ENCODE data around the gene JPH3.

Gene JPH3

DNA sequence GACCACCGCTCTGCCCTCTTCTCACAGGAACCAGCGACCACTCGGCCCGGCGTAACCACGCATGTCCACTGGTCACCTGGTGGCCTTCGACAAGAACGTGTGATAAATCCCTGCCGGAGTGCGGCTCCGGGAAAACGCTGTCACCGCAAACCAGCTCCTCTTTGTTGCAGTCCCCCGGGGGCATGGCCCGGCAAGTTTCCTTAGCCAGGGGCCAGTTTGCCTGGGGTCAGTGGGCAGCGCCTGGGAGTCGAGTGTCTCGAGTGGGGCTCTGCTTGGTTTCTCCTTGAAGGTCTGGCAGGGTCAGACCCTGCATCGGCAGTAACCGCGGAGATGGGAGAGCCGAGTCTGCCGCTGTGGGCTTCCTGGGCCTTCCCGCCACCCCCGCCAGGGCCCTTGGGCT lies 52.5 kb downstream of the JPH3 start:
- TF ChIP-seq ZFX (IDR thresholded peaks at IDR 0.05) = no peak
- H3K27ac ChIP-seq = no peak overlapping the region

DNA sequence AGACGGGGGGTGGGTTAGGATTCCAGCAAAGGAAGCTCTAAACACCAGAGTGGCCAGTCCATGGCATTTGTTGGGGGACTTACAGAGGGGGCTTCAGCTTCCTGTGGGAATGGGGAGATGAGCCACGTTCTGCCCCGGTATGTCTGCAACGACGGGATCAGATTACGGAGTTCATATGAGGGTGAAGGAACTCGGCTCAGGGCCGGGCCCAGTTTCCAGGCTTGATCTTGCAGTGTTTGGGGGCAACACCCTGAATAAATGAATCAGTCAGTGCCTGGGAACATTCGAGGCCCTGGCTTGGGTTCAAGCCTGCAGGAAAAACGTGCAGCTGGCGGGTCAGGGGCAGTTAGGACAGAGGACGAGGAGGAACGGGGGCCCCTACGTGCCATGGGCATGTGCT lies 54.0 kb downstream of the JPH3 start:
- no peak overlapping the region for H3K27ac ChIP-seq
- TF ChIP-seq, protein P1, sequence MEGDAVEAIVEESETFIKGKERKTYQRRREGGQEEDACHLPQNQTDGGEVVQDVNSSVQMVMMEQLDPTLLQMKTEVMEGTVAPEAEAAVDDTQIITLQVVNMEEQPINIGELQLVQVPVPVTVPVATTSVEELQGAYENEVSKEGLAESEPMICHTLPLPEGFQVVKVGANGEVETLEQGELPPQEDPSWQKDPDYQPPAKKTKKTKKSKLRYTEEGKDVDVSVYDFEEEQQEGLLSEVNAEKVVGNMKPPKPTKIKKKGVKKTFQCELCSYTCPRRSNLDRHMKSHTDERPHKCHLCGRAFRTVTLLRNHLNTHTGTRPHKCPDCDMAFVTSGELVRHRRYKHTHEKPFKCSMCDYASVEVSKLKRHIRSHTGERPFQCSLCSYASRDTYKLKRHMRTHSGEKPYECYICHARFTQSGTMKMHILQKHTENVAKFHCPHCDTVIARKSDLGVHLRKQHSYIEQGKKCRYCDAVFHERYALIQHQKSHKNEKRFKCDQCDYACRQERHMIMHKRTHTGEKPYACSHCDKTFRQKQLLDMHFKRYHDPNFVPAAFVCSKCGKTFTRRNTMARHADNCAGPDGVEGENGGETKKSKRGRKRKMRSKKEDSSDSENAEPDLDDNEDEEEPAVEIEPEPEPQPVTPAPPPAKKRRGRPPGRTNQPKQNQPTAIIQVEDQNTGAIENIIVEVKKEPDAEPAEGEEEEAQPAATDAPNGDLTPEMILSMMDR (conservative IDR thresholded peaks at IDR 0.05) = no peak
- TF ChIP-seq ZFX (IDR thresholded peaks at IDR 0.05) = no peak

DNA sequence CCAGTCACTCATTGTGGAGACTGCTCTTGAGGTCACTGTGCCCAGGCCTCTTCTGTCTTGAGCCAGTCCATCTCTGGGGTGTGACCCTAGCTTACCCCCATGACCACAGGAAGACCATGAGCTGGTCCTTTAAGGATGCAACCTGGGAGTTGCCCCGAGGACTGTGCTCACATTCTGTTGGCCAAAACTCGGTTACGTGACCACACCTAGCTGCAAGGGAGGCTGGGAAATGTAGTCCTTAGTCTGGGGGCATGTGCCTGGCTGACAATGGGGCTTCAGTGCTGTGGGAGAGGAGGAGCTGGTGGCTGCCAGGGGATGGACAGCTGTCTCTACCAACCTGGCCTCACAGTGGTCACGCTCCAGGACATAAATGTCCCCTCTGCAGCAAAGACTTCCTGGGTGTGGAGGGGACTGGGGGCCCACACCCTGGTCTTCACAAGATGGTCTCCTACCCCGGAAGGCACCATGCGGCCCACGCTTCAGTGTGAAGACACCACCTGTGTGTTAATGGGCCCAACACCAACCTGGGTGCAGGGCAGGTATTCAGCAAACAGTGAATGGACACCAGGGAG lies 55.4 kb downstream of the JPH3 start:
- no peak overlapping the region for H3K27ac ChIP-seq
- TF ChIP-seq, protein P1 (conservative IDR thresholded peaks at IDR 0.05) = no peak
- no peak for TF ChIP-seq ZFX (IDR thresholded peaks at IDR 0.05)

DNA sequence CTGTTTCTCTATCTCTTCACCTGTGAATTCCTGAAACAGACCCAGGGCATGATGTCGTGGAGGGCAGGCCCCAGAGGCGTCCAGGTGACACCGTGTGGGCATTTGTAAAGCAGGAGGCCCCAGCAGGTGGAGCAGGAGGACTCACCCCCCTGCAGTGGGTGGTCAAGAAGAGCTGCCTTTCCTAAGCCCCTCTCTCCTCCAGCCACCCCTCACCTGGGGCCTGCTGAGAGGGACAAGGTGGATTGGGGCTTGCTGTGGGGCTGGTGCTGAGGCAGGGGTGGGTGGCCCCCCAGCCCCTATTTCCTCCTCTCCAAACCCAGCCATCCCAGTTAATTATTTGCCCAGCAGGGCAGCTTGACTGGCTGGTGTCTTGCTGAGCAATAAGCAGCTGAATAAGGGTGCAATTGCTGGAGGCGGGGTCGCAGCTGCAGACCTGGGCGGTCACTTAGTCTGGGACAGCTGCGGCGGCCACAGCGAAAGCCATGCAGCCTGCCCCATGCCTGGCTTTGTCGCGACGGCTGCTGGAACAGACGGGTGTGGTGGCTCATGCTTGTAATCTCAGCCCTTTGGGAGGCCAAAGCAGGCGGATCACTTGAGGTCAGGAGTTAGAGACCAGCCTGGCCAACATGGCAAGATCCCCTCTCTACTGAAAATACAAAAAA lies 56.4 kb downstream of the JPH3 start:
- no peak overlapping the region for H3K27ac ChIP-seq
- TF ChIP-seq, protein P1 (conservative IDR thresholded peaks at IDR 0.05) = no peak
- no peak for TF ChIP-seq ZFX (IDR thresholded peaks at IDR 0.05)

DNA sequence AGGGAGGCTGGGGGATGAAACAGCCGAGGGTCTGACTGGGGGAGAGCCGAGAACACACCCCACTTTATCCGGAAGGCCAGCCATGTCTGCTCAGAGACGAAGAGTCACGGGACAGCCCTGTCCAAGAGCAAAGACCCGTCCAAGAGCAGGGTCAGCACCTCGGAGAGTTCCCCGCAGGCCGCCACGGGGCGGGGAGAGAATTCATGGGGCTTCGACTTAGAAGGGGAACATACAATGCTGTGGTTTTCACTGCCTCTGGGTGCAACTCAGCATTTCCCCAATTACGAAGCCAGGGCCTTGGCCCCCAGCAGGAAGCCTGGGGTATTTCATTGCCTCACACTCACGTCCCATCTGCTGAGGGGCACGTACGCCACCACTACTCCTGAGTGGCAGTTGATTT lies 59.3 kb downstream of the JPH3 start:
- TF ChIP-seq ZFX (IDR thresholded peaks at IDR 0.05) = no peak
- H3K27ac ChIP-seq = no peak overlapping the region

DNA sequence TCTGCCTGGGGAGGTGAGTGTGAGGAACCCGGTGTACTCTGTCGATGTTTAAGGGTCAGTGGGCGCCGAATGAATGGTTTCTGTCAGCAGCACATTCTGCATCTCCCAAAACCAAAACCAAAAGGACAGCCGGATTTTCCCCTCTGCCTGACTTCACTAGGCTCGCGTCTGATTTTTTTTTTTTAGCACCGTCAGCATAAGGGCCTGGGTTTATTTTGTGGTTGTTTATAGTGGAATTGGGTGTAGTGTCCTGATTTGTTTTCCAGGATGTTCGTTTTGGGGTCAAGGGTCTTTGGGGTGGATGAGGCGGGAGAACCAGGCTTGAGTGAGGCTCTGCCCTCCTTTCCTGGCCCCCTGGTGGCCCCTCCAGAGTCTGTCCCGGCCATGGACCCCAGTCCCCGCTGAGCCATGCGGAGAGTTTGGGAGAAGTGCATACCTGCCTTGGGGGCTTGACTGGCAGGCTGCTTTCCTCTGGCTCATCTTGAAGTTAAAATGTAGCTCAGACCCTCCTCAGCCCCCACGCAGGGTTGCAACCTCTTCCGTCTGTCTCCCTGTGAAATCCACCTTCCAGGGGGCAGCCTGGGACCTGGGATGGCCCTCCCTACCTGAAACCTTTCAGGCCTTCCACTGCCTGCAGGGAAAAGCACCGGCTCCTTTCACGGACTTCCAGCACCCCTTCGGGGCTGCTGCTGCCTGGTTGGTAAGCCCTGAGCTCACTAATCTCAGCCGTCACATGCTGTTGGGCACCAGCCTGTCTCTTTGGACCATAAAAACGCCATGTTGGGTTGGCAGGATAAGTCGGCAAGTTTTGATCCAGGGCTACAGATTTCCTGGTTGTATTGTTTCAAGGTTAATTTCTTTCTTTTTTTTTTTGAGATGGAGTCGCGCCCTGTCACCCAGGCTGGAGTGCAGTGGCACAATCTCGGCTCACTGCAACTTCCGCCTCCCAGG lies 60.2 kb downstream of the JPH3 start:
- H3K27ac ChIP-seq = no peak overlapping the region
- TF ChIP-seq, protein P1 (conservative IDR thresholded peaks at IDR 0.05) = no peak
- no peak for TF ChIP-seq ZFX (IDR thresholded peaks at IDR 0.05)

DNA sequence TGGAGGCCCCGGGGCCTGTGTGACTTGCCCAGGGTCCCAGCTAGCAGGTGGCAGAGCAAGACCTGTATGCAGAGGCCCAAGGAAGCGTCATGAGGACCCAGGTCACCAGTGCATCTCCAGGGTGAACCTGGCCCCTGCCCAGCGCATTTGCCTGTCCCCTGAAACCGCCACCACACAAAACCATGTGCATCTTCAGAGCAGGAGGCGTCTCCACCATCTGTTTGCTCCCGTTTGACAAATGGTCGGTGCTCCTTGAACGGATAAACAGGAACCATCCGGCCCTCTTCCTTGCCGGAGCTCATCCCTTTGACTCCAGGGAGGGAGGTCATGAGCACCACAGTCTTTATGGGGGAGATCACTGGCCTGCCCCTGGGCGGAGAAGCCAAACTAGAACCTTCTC lies 62.5 kb downstream of the JPH3 start:
- TF ChIP-seq, protein P1 (conservative IDR thresholded peaks at IDR 0.05) = no peak
- TF ChIP-seq ZFX (IDR thresholded peaks at IDR 0.05) = no peak
- H3K27ac ChIP-seq = no peak overlapping the region

DNA sequence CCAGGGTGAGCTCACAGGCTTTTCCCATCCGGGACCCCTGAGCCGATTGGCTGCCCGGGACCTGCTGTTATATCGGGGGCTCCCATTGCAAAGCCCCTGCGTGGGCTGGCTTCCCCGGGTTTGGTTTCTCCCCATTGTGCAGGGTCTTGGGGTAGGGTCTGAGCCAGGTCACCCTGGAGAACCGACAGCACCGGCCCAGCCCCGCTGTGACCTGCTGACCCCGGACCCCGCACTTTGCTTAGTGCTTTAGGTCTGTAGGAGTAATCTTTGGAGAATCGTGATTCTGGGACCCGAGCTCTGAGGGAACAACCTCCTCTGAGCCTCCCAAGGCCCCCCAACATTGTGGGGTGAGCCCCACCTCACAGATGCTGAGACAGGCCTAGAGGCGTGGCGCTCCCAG lies 62.9 kb downstream of the JPH3 start:
- no peak overlapping the region for H3K27ac ChIP-seq
- no peak for TF ChIP-seq ZFX (IDR thresholded peaks at IDR 0.05)
- TF ChIP-seq, protein P1 (conservative IDR thresholded peaks at IDR 0.05) = no peak

All from C4-2B (cell line).